Cortex of kidney (tissue), 1 donor: Measurements from ENCODE around the gene CYTH4.

Source experiments
- DNase-seq: peaks from one replicate; lab custom pipeline; 2025; lab: John Stamatoyannopoulos, UW

The CYTH4 gene

GRCh38 chr22:37329238-37330140, 47.2 kb downstream of the CYTH4 start:
- no peak for DNase-seq

- DNase-seq: no peak
Measured at GRCh38 chr22:37330200-37331033, 48.1 kb downstream of the CYTH4 start.

- no peak for DNase-seq
Measured at GRCh38 chr22:37331034-37331428, 48.7 kb downstream of the CYTH4 start.

- no peak for DNase-seq
Measured at GRCh38 chr22:37331856-37332536, 49.7 kb downstream of the CYTH4 start.

- DNase-seq: no peak
Measured at GRCh38 chr22:37333724-37334460, 51.6 kb downstream of the CYTH4 start.

GRCh38 chr22:37334461-37334858, 52.2 kb downstream of the CYTH4 start:
- no peak for DNase-seq

GRCh38 chr22:37334859-37335805, 52.8 kb downstream of the CYTH4 start:
- no peak for DNase-seq

GRCh38 chr22:37335806-37336199, 53.5 kb downstream of the CYTH4 start:
- DNase-seq: no peak

- DNase-seq: no peak
Measured at GRCh38 chr22:37336579-37336978, 54.3 kb downstream of the CYTH4 start.

GRCh38 chr22:37337204-37337943, 55.1 kb downstream of the CYTH4 start:
- no peak for DNase-seq

GRCh38 chr22:37338539-37339246, 56.4 kb downstream of the CYTH4 start:
- no peak for DNase-seq

- no peak for DNase-seq
Measured at GRCh38 chr22:37340331-37341262, 58.3 kb downstream of the CYTH4 start.

GRCh38 chr22:37342065-37342464, 59.8 kb downstream of the CYTH4 start:
- DNase-seq: no peak

GRCh38 chr22:37343348-37343747, 61.0 kb downstream of the CYTH4 start:
- no peak for DNase-seq

GRCh38 chr22:37343863-37344734, 61.8 kb downstream of the CYTH4 start:
- no peak for DNase-seq

GRCh38 chr22:37344735-37345449, 62.6 kb downstream of the CYTH4 start:
- DNase-seq: no peak
